T-helper 9 cell (primary cell): ENCODE data around the gene PPFIBP1.
"Not testable (repeated sequence)": the region's sequence is repeated elsewhere in the genome, so short reads cannot be mapped to it uniquely, and the experiment has no call there.

Experiments
- DNase-seq: peaks from one replicate; pipeline ENCODE4 v3.0.0-alpha.2; 2020

Gene PPFIBP1

DNA sequence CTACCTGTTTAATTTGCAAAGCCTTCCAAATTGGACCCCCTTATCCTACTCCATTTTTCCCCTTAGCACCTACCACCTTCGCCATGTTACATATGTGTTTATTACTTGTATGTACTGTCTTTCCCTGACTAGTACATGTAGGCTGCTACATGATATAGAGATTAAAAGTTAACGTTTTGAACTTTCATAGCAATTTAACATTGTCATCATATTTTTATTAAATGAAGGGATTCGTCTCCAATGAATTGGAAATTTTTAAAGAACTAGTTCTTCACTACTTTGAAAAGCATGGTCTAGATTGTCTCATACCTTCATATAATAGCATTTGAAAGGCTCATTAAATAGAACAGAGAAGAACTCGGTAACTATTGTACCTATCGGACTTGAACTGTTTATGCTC, 107.4 kb downstream of the PPFIBP1 start:
- DNase-seq = no peak

DNA sequence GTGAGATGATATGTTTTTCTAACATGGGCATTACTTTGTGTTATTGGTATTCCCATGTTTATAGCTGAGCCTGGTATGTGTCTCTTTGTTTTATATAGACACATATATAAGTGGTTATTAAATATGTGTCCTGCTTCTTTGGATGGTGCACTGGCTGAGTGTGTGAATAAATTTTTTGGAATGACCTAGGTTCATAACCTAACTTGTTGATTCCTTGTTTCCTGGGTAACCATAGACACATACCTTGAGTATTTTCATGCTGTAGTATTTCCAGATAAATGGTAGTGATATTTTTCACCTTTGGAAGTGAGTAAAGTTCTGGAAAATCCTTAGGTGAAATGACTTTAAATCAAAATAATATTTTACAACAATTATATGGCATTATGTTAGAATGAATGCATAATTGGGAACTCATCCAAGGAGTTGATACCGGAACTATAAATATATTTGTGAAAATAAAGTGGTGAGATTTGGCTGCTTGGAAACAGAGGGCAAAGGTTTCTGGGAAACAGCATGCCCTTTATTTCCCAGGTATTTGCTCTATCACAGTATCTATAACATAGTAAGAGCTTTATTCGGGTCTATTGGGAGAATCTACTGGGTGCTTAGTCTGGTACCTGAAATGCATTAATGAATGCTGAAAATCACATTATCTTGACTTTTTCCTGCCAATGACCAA, 107.9 kb downstream of the PPFIBP1 start:
- DNase-seq = no peak

DNA sequence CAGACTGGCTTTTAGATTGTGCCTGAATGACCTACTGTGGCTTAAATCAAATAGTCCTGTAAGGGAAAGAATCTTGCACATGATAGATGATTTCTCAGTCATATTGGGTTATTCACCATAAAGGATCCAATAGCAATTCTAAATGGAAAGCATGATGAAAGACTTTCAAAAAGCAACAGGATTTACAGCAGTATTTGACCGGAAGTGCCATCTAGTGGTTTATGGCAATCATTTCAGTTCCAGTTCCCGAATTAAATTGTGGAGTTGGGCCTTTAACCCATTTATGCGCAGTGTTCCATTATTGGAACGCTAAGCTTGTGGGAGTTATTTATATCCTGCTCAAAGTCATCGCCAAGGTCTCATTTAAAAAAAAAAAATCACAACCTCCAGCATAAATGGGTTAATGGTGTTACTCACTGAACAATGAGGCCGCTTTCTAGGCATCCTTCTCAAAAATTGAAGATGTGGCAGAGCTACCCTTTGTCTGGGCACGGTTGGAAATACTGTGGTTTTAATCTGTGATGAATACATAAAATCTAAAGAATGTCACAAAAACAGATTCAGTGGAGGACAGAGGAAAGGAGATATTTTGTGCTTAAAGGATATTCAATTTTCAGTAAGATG, 111.5 kb downstream of the PPFIBP1 start:
- DNase-seq = no peak

DNA sequence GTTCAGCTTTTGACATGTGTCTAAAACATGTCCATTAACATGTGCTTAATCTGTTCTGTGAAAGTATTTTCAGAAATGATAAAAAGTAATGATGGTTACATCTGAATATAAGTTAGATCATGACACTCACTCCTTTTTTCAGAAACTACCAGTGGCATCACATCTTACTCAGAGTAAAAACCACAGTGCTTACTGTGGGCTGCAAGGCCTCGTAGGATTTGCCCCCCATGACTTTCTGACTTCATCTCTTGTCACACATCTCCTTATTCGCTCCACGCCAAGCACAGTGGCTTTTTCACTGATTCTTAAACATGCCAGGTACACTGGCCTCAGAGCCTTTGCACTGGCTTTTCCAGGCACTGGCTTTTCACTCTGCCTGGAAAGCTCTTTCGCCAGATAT, 112.6 kb downstream of the PPFIBP1 start:
- not testable (repeated sequence) for DNase-seq

DNA sequence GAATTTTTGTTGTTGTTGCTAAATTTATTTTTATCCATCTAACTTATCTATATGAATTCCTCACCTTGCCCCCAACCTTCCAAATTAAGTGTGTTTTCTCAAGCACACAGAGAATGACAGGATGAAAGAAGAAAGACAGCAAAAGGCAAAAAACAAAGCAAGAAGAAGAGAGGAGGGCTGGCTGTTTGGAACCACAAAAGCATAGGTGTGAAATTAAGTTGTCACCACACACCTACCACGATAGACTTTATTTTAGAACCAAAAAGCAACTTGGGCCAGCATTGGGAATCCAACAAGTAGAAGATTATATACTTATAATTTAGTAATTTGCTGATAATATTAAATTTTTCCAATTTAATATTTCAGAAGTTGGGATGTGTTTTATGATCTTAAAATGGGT, 113.5 kb downstream of the PPFIBP1 start:
- DNase-seq = no peak

DNA sequence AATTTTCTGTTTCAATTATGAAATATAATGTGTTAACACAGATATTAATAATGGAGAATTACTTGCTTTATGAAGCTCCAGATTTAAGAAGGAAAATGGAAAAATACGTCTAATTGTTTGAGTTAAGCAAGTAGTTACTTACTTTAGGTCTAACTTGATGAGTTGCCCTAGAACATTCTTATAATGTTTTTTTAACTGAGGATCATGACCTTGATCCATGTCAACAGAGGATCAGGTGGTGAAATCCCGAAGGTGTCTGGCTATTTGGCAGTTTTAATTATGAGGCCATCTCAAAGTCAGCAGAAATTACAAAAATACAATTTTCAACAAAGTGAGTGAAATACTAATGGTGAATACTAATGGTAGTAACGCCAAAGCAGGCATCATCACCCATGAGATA, 115.3 kb downstream of the PPFIBP1 start:
- no peak for DNase-seq

DNA sequence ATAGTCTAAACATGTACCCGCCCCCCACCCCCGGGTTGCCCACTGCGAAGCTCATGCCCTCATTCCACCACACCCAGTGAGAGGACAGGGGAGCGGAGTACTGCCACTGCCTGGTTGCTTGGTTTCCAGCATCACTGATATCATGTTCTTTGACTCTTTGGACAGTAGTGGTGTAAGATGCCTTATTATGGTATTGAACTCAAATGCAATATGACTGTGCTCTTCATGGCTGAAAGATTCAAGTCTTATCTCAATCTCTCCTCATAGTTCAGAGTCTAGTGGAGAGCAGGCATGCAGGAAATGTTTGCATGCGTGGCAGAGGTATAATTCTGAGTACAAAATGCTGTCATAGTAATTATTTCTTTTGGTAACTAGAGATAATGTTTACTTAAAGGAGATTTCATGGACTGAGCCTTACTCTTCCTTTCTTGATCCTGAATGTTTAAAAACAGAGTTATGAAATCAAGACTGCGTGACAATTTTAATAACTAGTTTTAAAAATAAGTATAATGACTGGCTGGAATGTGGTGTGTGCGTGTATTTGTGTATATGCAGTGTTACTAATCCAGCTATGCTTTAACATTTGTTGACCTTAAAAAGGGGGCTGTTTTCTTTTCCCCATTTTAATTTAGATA, 116.7 kb downstream of the PPFIBP1 start:
- not testable (repeated sequence) for DNase-seq

DNA sequence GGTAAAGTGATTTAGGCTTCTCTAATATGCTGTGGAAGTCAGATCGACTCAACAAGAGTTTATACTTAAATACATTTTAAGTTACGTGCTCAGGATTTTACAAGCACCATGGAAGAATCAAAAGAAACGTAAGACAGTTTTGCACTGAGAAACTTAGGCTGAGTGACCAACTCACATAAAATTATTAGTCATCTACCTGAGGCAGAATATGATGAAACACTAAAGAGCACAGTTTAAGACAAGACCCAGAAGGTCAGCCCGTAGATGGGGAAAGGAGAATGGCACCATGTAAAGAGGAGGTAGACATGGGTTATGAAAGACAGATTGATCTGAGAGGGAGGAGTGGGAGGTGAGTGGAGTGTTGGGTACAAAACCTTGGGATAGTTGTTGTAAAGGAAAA, 118.4 kb downstream of the PPFIBP1 start:
- not testable (repeated sequence) for DNase-seq

DNA sequence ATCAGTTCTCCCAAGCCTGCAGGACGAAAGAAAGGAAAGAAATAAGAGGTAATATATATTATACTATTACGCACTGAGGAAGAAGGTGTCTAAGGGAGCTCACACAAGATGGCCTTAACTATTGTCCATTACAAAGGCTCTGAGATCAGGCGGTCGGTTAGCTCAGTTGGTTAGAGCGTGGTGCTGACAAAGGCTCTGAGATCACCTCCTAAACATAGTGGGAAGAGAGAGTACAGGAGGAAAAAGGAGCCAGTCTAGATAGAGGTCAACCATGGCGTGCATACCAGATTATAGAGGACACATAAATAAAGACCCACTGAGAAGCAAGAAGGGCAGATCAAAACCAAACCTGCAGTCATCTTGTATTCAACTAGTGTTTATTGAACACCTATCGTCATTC, 118.9 kb downstream of the PPFIBP1 start:
- not testable (repeated sequence) for DNase-seq

DNA sequence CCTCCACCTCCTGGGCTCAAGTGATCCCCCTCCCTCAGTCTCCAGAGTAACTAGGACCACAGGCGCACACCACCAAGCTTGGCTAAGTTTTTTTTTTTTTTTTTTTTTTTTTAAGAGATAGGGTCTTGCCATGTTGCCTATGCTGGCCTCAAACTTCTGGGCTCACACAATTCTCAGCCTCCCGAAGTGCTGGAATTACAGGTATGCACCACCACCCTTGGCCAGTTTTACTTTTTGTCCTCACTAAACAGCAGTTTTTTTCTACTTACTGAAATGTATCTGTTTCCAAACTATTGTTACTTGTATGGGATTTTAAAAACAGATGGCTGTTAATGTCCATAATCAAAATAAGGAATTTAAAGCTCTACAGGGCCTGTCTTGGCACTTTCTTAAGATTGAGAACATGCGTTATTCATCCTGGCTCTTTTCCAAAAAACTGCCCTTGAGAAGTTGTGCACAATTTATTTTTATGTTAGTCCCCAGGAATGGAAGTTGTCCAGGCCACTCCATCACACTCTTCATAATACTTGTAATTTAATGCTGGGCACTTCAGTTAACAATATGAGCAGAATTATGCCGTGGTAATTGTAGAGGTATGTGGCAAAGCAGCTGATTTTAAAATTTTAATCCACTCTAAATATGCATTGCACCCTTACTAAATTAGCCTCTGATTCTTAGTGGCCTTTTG, 120.3 kb downstream of the PPFIBP1 start:
- DNase-seq = no peak

DNA sequence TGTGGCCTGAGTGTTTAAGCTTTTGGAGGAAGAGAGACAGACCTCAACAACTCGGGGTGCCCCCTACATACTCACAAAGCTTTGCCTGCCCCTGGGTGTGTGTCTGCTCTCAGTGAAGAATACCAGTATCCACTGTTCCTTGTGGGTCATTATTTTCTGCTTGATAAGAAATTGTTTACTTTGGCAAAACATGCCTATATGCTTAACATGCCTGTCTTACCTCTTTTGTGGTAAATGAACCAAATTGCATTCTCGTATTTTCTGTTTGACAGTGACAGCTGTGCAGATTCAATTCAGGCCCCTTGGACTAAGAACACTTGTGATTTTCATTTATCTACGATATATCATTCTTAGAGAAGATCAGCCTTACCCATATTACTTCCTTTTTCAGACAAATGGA, 121.7 kb downstream of the PPFIBP1 start:
- no peak for DNase-seq

DNA sequence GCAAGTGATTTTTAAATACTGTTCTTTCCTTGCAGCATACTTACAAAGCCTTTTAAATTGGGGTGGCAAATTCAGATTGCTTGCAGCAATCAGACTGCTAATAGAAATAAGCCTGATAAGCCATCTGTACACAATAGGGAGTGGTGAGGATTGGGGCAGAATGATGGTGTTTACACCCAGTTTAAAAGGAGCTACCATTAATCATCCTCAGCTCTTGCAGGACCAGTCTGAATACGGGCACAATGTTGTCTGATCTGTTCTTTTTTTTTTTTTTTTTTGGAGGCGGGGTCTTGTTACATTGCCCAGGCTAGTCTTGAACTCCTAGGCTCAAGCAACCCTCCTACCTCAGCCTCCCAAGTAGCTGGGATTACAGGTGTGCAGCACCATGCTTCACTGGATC, 122.1 kb downstream of the PPFIBP1 start:
- DNase-seq = no peak

DNA sequence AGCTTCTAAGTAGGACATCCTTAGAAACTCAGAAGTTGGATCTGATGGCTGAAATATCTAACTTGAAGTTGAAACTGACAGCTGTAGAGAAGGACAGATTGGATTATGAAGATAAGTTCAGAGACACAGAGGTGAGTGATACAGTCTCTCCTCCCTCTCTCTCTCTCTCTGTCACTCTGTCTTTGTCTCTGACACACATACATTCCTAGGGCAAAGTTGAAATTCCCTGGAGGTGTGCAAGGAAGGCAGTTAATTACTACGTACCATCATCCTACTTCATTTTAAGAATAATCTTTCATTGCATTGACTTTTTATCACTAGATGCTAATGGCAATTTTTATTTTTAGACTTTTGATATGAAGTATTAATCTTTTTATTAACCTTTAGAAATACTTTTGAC, 126.0 kb downstream of the PPFIBP1 start:
- no peak for DNase-seq

DNA sequence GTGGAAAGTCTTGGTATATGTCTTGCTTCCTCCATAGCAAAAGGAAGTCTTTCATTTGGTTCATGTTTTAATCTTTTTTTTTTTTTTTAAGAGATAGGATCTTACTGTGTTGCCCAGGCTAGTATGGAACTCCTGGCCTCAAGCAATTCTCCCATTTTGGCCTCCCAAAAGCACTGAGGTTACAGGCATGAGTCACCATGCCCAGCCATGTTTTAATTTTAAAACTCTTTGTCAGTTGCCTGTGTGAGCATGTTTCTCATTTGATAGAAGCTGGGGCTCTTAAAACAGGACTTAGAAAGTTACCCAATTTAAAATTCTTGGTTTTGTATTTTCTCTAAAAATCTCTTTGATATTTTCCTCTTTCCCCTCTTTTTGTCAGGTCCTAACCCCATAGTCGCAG, 127.2 kb downstream of the PPFIBP1 start:
- no peak for DNase-seq

DNA sequence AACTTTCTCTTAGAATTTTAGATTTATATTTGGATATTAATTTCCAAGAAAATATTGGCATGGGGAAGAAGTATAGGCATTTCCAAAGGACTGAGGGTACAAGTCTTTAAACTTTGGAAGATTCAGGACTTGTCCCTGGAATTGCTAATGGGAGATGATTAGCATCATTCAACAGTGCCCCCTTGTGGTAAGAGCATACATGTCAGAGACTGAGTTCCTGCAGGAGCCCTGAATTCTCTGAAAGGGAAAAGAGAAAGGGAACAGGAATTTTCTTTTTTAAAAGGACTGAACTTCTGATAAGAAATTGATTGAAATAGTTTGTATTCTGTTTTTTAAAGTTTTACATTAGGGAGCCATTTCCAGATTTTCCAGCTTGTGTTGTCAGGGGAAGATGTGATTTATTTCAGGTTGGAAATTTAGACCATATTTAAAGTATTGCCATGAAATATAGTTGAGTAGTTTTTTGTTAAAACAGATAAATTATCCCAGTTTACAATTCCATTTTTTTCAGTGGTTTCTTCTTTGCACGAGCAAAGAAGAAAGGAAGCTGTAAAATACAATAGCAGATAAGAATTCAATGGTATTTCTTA, 128.3 kb downstream of the PPFIBP1 start:
- peak; percentile 2 for DNase-seq

DNA sequence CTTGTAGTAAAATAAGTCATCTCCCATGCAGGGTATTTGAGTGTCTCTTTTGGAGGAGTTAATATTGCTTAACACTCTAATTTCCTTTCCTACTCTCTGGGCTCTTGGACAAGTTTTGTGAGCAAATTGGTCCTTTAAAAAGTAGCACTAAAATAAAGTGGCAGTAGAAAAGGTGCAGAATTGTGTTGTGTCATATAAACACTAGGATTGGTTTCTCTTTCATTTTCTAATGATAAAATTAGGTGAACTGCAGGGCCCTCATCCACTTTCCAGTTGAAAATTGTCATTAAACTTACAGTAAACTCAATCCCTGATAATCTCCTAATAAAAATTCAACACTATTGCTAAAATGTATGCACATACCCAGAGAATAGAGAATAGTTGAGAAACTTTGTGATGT, 129.7 kb downstream of the PPFIBP1 start:
- no peak for DNase-seq

DNA sequence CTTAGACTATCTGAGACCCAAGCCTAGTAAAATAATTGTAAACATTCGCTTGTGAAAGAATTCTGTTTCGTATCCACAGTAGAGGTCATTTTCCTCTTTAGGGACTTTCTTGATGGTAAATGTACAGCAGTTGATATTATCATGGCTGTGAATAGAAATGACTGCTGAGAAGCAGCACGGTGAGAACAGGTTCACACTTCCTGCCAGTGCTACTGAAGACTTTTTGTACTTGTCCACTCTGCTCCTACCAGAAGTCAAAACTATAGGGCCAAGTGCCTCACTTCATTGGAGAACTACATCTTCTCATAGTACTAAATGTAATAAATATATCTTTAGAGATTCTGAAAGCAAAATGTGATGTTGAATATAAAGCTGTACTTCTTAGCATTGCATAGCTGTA, 131.5 kb downstream of the PPFIBP1 start:
- DNase-seq = not testable (repeated sequence)

DNA sequence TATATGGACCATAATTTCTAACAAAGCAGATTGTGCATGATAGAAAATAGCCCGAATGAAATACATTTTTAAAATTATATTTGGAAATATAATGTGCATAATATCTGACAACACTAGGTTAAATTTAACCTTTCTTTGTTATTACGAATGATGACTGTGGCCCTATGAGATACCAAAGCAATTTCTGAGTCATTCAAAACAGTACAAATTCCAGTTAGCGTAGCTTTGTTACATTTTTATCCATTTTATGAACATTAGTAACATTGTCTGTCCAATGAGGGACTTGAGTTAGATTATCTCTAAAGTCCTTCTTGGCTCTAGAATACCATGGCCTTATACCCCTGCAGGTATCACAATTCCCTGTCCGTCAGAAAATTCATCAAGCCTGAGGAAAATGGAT, 133.3 kb downstream of the PPFIBP1 start:
- DNase-seq = no peak

DNA sequence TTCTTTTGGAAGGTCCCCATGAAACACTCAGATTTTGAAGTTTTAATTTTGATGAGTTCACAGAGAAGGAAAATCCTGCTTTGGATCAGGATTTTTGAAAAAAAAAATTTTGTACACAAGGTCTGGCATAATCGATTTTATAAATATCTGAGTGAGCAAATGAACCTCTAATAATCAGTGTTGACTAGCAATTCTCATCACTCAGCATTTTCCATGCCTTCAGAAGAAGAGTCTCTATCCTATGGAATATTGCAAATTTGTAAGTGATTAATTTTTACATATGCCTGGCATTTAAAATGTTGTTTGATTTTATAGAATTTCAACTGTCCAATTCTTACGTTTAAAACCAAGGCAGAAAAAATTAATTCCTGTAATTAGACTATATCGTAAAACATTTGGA, 141.7 kb downstream of the PPFIBP1 start:
- no peak for DNase-seq

DNA sequence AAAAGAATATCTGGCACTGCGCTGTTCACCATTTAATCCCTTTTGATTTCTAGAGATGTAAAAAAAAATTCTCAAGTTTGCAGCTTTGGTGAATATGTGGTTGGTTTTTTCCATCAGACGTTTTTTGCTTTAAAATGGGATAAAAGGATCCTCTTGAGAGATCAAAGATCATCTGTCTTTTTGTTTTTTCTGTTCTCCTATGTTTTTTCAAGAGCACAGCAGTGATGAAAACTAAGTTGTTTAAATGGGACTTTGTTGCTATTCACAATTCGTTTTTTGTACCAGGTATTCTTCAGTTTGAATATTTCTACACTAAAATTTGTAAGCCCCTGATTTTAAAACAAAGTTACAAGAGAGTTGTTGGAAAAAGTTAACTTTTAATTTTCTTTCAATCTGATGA, 142.5 kb downstream of the PPFIBP1 start:
- no peak for DNase-seq

DNA sequence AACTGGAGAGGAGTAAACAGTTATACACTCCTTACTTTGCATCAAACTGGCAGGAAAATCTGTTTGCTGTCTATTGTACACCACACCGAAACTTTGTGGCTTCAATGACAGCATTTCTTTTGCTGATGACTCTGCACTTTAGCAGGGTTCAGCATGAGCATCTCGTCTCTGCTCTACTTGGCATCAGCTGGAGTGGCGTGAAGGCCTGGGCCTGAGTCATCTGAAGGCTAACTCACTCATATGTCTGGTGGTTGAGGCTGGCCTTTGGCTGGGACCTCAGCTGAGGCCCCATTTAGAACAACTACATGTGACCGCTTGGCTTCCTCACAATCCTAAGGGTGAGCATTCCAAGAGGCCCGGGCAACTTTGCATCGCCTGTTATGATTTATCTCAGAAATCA, 143.5 kb downstream of the PPFIBP1 start:
- DNase-seq = no peak

DNA sequence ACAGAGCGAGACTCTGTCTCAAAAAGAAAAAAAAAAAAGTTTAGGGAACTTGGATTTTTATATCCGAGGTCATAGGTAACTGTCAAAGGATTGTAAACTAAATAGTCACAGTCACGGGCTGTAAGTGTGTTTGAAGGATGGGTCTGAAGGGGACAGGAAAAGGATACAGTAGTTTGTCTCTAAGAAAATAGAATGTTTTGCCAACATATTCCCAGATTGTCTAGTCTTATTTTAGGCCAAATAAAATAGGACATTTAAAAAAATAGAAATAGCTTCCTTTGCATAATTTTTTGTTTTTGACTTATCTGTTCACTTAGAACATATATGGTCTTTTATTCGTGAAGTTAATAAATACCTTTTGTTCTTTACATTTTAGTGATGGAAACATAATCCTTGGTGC, 148.0 kb downstream of the PPFIBP1 start:
- DNase-seq = no peak

DNA sequence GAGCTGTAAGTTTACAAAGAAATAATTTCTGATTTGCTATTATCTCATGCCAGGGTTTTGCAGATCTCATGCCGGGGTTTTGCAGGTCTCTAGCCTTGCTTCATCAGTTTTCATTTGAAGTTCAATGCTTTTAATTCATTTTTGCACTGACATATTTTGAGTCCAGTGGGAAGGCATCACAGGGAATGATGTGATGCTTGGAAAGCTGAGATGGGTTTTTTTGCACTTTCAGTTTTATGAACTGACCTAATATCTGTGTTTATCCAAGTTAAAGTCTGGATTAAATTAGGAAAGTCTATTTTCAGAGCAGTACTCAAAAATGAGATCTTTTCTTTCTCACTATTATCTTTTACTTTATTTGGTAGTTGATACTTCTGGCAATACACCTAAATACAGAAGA, 148.6 kb downstream of the PPFIBP1 start:
- no peak for DNase-seq
